Liver (tissue), 9 donors: ENCODE results near the gene DOCK8. TPM values are rescaled to one million over a fixed set of nuclear protein-coding genes. Genes with fewer than 3 reads are reported as not detected.

Source experiments
- DNase-seq: peaks from one replicate; pipeline ENCODE4 v3.0.0-alpha.2; 2017; ENCODE audit warnings: low spot score
- H3K27ac ChIP-seq, 2 donors: one replicate each; pipeline ENCODE4 v1.7.0; 2013; ENCODE audit warnings: inconsistent platforms in 2 of 2, low read length in 2 of 2, control low read depth in 1 of 2, low read depth in 1 of 2, mild to moderate bottlenecking in 1 of 2
- H3K27me3 ChIP-seq, 4 donors: one replicate each; pipeline versions ENCODE4 v1.6.1 to v1.7.0; 2013; ENCODE audit warnings: low read length in 3 of 4, inconsistent platforms in 1 of 4, mild to moderate bottlenecking in 1 of 4, moderate library complexity in 1 of 4; ENCODE audit not compliant: control insufficient read depth in 4 of 4, insufficient read depth in 4 of 4
- H3K36me3 ChIP-seq, 4 donors: one replicate each; pipeline versions ENCODE4 v1.6.1 to v1.7.0; 2013; ENCODE audit warnings: low read length in 3 of 4, mild to moderate bottlenecking in 3 of 4, low read depth in 1 of 4, moderate library complexity in 1 of 4; ENCODE audit not compliant: control insufficient read depth in 4 of 4, insufficient read depth in 3 of 4
- H3K4me1 ChIP-seq, 4 donors: one replicate each; pipeline versions ENCODE4 v1.6.1 to v1.7.0; 2013; ENCODE audit warnings: low read length in 3 of 4, mild to moderate bottlenecking in 3 of 4, moderate library complexity in 1 of 4; ENCODE audit not compliant: control insufficient read depth in 4 of 4, insufficient read depth in 4 of 4
- H3K4me3 ChIP-seq, 3 donors: one replicate each; pipeline versions ENCODE4 v1.6.1 to v1.7.0; 2013; ENCODE audit warnings: low read length in 3 of 3, control low read depth in 1 of 3, low read depth in 1 of 3, mild to moderate bottlenecking in 1 of 3
- H3K9ac ChIP-seq, 2 donors: one replicate each; pipeline ENCODE4 v1.7.0; 2013; ENCODE audit warnings: low read length in 2 of 2, mild to moderate bottlenecking in 2 of 2, moderate library complexity in 2 of 2, control low read depth in 1 of 2, low read depth in 1 of 2
- H3K9me3 ChIP-seq, 4 donors: one replicate each; pipeline versions ENCODE4 v1.6.1 to v1.7.0; 2013; ENCODE audit warnings: low read length in 3 of 4; ENCODE audit not compliant: control insufficient read depth in 4 of 4
- EGR1 ChIP-seq, 2 donors: IDR thresholded peaks; 2 replicates each; pipeline ENCODE4 v1.6.1; 2016 to 2018; ENCODE audit warnings: antibody characterized with exemption in 2 of 2, low read depth in 2 of 2
- FOXA1 ChIP-seq: IDR thresholded peaks from 2 replicates; pipeline ENCODE4 v1.6.1; 2016; ENCODE audit warnings: antibody characterized with exemption
- FOXA2 ChIP-seq: IDR thresholded peaks from 2 replicates; pipeline ENCODE4 v1.6.1; 2016; ENCODE audit warnings: antibody characterized with exemption
- GABPA ChIP-seq, 2 donors: IDR thresholded peaks in 1 of 2; conservative IDR thresholded peaks in 1 of 2; 2 replicates each; pipeline ENCODE4 v1.6.1; 2016; ENCODE audit warnings: antibody characterized with exemption in 2 of 2, mild to moderate bottlenecking in 1 of 2, moderate library complexity in 1 of 2
- HNF4A ChIP-seq, 2 donors: conservative IDR thresholded peaks; 2 replicates each; pipeline ENCODE4 v1.6.1; 2016; ENCODE audit warnings: antibody characterized with exemption in 2 of 2, mild to moderate bottlenecking in 2 of 2
- HNF4G ChIP-seq: IDR thresholded peaks from 2 replicates; pipeline ENCODE4 v1.6.1; 2016; ENCODE audit warnings: antibody characterized with exemption
- JUND ChIP-seq, 2 donors: IDR thresholded peaks; 2 replicates each; pipeline ENCODE4 v1.6.1; 2016; ENCODE audit warnings: antibody characterized with exemption in 2 of 2
- NR2F2 ChIP-seq: IDR thresholded peaks from 2 replicates; pipeline ENCODE4 v1.6.1; 2016; ENCODE audit warnings: antibody characterized with exemption
- RAD21 ChIP-seq, 2 donors: IDR thresholded peaks; 2 replicates each; pipeline ENCODE4 v1.6.1; 2016; ENCODE audit warnings: antibody characterized with exemption in 2 of 2, mild to moderate bottlenecking in 2 of 2
- RXRA ChIP-seq, 2 donors: IDR thresholded peaks; 2 replicates each; pipeline ENCODE4 v1.6.1; 2017 to 2018; ENCODE audit warnings: antibody characterized with exemption in 2 of 2, mild to moderate bottlenecking in 1 of 2
- SP1 ChIP-seq: IDR thresholded peaks from 2 replicates; pipeline ENCODE4 v1.6.1; 2018; ENCODE audit warnings: antibody characterized with exemption, mild to moderate bottlenecking
- TAF1 ChIP-seq: conservative IDR thresholded peaks from 2 replicates; pipeline ENCODE4 v1.6.1; 2016; ENCODE audit warnings: antibody characterized with exemption, mild to moderate bottlenecking
- YY1 ChIP-seq: IDR thresholded peaks from 2 replicates; pipeline ENCODE4 v1.6.1; 2016; ENCODE audit warnings: antibody characterized with exemption, mild to moderate bottlenecking
- WGBS: extraction: QIAGEN DNeasy Blood & Tissue Kit; methylation state at CpG from one replicate; pipeline ENCODE4 v1.1.7; 2013; 5-methylcytosine and 5-hydroxymethylcytosine counted together
- polyA plus RNA-seq, 2 donors: library from polyadenylated mRNA; stranded (reverse) in 1 of 2; unstranded in 1 of 2; fragments of 200-250 nt in 1 of 2; fragments of >200 nt in 1 of 2; fragmentation: Nextera tagmentation in 1 of 2; extraction: Ambion mirVana in 1 of 2; gene quantifications; one replicate each; pipeline versions ENCODE4 v1.2.1 to v1.2.3, GENCODE V29; 2013 to 2015
- total RNA-seq, 2 donors: library from RNA; depleted of rRNA; stranded (reverse); fragments of >200 nt; gene quantifications; one replicate each; pipeline ENCODE4 v1.2.3, GENCODE V29; 2014
- TF ChIP-seq, protein P1 (sequence below): IDR thresholded peaks from 2 replicates; pipeline ENCODE4 v1.6.1; 2016; ENCODE audit warnings: antibody characterized with exemption
- TF ChIP-seq, protein P2 (sequence below): IDR thresholded peaks from 2 replicates; pipeline ENCODE4 v1.6.1; 2016; ENCODE audit warnings: antibody characterized with exemption
- TF ChIP-seq, protein P3 (sequence below): IDR thresholded peaks from 2 replicates; pipeline ENCODE4 v1.6.1; 2016; ENCODE audit warnings: antibody characterized with exemption
- TF ChIP-seq, protein P4 (sequence below): IDR thresholded peaks from 2 replicates; pipeline ENCODE4 v1.6.1; 2016; ENCODE audit warnings: antibody characterized with exemption, mild to moderate bottlenecking
- TF ChIP-seq, protein P5 (sequence below): fragments of 150-350 bp; IDR thresholded peaks from 2 replicates; pipeline ENCODE4 v1.5.1; 2017; ENCODE audit warnings: improper control_type of control experiment, low read depth, low read length; ENCODE audit not compliant: missing input control
- donor health status: healthy.
- donor health status: healthy.
- donor health status: healthy.
- donor health status: healthy.
- donor health status: healthy.

The DOCK8 gene
- total and polyA plus RNA-seq, 4 donors = 3.8 to 22.6 (median 7.4) TPM

DNA sequence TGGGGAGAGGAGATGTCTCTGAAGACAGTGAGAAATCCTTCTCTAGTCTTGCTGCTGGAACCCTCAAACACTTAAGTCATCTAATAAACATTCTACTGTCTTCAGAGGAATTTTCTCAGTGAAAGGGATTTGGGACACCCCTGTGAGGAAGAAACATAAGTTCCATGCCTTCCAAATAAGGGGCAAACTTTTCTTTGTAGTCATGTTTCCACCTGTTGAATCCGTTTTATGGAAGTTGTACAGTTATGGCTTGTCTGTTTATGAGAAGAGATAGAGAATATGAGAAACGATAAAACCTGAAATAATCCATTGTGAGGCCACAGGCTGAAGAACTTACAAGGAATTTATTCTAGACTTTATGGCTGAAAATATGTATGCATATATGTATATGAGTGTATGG is 49.6 kb downstream of the DOCK8 start:
- H3K4me3 ChIP-seq = no peak overlapping the region
- H3K4me1 ChIP-seq = no peaks in the 10 kb centered on the region
- H3K27ac ChIP-seq = no peak overlapping the region
- H3K9ac ChIP-seq = no peak overlapping the region
- no peaks in the 10 kb centered on the region for H3K9me3 ChIP-seq
- 88% methylated on average over 2 of the region's 2 CpGs for WGBS
- TF ChIP-seq RAD21 (IDR thresholded peaks at IDR 0.05) = no peak
- TF ChIP-seq GABPA (IDR thresholded peaks at IDR 0.05 in 1 of 2, conservative IDR thresholded peaks at IDR 0.05 in 1 of 2) = no peak
- TF ChIP-seq YY1 = no peak
- no peak for TF ChIP-seq NR2F2
- TF ChIP-seq, protein P1, sequence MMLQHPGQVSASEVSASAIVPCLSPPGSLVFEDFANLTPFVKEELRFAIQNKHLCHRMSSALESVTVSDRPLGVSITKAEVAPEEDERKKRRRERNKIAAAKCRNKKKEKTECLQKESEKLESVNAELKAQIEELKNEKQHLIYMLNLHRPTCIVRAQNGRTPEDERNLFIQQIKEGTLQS = no peak
- TF ChIP-seq, protein P2, sequence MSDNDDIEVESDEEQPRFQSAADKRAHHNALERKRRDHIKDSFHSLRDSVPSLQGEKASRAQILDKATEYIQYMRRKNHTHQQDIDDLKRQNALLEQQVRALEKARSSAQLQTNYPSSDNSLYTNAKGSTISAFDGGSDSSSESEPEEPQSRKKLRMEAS = no peak
- TF ChIP-seq FOXA2 = no peak
- TF ChIP-seq, protein P3, sequence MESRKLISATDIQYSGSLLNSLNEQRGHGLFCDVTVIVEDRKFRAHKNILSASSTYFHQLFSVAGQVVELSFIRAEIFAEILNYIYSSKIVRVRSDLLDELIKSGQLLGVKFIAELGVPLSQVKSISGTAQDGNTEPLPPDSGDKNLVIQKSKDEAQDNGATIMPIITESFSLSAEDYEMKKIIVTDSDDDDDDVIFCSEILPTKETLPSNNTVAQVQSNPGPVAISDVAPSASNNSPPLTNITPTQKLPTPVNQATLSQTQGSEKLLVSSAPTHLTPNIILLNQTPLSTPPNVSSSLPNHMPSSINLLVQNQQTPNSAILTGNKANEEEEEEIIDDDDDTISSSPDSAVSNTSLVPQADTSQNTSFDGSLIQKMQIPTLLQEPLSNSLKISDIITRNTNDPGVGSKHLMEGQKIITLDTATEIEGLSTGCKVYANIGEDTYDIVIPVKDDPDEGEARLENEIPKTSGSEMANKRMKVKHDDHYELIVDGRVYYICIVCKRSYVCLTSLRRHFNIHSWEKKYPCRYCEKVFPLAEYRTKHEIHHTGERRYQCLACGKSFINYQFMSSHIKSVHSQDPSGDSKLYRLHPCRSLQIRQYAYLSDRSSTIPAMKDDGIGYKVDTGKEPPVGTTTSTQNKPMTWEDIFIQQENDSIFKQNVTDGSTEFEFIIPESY = no peak
- TF ChIP-seq TAF1 = no peak
- no peak for TF ChIP-seq RXRA (IDR thresholded peaks at IDR 0.05)
- TF ChIP-seq, protein P4, sequence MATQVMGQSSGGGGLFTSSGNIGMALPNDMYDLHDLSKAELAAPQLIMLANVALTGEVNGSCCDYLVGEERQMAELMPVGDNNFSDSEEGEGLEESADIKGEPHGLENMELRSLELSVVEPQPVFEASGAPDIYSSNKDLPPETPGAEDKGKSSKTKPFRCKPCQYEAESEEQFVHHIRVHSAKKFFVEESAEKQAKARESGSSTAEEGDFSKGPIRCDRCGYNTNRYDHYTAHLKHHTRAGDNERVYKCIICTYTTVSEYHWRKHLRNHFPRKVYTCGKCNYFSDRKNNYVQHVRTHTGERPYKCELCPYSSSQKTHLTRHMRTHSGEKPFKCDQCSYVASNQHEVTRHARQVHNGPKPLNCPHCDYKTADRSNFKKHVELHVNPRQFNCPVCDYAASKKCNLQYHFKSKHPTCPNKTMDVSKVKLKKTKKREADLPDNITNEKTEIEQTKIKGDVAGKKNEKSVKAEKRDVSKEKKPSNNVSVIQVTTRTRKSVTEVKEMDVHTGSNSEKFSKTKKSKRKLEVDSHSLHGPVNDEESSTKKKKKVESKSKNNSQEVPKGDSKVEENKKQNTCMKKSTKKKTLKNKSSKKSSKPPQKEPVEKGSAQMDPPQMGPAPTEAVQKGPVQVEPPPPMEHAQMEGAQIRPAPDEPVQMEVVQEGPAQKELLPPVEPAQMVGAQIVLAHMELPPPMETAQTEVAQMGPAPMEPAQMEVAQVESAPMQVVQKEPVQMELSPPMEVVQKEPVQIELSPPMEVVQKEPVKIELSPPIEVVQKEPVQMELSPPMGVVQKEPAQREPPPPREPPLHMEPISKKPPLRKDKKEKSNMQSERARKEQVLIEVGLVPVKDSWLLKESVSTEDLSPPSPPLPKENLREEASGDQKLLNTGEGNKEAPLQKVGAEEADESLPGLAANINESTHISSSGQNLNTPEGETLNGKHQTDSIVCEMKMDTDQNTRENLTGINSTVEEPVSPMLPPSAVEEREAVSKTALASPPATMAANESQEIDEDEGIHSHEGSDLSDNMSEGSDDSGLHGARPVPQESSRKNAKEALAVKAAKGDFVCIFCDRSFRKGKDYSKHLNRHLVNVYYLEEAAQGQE = no peak
- no peak for TF ChIP-seq FOXA1
- no peak for TF ChIP-seq HNF4G
- no peak for TF ChIP-seq HNF4A (conservative IDR thresholded peaks at IDR 0.05)
- TF ChIP-seq EGR1 (IDR thresholded peaks at IDR 0.05; ENCODE audit: low read depth in 2 of 2) = no peak
- TF ChIP-seq, protein P5, sequence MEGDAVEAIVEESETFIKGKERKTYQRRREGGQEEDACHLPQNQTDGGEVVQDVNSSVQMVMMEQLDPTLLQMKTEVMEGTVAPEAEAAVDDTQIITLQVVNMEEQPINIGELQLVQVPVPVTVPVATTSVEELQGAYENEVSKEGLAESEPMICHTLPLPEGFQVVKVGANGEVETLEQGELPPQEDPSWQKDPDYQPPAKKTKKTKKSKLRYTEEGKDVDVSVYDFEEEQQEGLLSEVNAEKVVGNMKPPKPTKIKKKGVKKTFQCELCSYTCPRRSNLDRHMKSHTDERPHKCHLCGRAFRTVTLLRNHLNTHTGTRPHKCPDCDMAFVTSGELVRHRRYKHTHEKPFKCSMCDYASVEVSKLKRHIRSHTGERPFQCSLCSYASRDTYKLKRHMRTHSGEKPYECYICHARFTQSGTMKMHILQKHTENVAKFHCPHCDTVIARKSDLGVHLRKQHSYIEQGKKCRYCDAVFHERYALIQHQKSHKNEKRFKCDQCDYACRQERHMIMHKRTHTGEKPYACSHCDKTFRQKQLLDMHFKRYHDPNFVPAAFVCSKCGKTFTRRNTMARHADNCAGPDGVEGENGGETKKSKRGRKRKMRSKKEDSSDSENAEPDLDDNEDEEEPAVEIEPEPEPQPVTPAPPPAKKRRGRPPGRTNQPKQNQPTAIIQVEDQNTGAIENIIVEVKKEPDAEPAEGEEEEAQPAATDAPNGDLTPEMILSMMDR = no peak
- no peak for TF ChIP-seq JUND (IDR thresholded peaks at IDR 0.05)
- TF ChIP-seq SP1 = no peak
- no peak for DNase-seq
- H3K36me3 ChIP-seq = no peaks in the 10 kb centered on the region
- H3K27me3 ChIP-seq = peaks cover 0 to 5% (median 0%) of the 10 kb centered on the region in 4 donors
